Inferior parietal cortex (tissue), 1 donor: ENCODE data around the gene RPL19.
"Not testable (repeated sequence)": the region's sequence is repeated elsewhere in the genome, so short reads cannot be mapped to it uniquely, and the experiment has no call there.

Experiments used
- DNase-seq: peaks from one replicate; pipeline ENCODE4 v3.0.0-alpha.2; 2016; ENCODE audit errors: extremely low spot score

RPL19 gene

DNA sequence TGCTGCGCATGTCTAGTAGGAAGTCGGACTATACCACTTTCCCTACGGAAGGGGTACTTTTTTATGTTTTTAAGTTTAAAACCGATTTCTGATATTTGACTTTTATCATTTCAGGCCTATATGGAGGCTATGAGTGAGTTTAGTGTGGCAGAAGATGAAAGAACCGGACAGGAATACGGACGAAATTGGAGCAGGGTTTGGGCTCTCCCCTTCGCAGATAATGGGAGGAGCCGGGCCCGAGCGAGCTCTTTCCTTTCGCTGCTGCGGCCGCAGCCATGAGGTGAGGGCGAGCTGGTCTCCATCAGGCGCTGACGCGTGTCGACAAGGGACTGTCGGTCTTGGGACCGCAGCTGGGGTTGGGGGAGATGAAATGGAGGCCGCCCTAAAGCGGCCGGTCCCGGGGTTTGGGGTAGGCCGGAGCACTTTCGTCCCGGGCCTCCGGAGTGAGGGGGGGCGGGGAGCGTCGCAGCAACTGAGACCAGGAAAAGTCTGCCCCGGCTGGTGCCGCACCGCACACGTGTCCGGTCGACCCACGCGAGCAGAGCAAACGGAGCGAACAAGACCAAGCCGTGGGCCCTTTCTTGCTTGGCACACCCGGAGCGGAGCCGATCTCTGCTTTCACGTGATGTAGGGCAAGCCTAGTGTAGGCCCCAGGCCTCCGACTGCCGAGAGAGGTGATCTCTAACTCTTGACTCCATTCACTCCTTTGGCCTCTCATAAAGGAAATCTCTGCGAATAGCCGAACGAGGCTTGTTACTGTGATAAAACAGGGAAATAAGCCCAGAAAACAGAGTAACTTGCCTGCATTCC, at the start of gene RPL19:
Gene RPL19, plus strand, starts transcription at position 214 of the 810 bp plus-strand sequence. Its CDS starts 62 bp downstream, at position 276.
- DNase-seq, result peak; percentile 97

DNA sequence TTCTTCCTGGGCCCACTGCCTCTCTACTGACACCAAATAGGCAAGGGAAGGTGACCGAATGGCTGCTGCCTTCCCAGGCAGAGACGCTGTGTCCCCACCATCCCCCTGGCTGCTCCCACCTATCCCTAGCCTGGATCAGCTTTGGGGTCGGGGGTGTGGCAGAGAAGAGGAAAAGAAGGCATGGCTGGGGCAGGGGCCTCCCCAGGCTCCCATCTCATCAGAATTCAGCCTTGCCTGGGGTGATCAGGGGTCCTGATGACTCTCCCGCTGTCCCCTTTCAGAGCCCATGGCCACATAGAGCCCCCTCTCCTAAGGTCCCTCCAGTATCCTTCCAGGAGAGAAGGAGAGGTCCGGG, 49.3 kb upstream of the RPL19 start:
- no peak for DNase-seq

DNA sequence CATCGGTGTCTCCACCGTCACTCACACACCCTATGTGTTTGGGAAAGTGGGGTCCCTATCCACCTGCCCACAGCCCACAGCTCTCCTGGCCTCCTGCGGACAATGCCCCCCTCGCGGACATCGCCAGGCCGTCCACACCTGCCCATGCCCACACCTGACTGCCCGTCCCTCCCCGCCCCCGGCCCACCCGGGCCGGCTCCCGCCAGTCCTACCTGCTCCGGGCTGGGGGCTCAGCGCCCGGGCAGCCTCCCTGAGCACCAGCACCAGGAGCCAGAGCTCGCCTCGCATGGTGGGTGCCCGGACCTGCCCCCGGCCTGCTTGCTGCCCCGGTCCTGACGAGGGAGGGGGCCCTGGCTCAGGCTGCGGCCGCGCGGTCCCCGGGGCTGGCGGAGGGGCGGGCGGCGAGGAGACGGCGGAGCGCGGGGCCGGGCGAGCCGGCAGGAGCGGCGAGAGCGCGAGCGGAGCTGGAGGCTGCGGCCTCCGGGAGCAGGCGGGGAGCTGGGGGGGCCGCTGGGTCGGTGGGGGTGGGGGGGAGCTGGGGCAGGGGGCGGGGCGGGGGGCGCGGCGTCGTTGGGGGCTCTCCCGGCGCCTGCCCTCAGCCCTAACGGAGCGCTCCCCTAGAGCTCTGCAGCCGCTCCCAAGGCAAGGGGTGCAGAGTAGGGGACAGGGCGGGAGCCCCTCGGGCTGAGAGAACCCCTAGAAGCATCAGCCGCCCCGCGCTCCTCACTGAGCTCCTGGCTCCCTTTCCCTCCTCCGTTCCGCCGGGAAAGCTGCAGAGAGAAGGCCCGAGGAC, 48.7 kb upstream of the RPL19 start, which contains the start of gene PLXDC1:
Gene PLXDC1, minus strand, starts transcription at position 488 of the 793 bp plus-strand sequence. Its CDS starts 200 bp downstream, at position 288.
- no peak for DNase-seq

DNA sequence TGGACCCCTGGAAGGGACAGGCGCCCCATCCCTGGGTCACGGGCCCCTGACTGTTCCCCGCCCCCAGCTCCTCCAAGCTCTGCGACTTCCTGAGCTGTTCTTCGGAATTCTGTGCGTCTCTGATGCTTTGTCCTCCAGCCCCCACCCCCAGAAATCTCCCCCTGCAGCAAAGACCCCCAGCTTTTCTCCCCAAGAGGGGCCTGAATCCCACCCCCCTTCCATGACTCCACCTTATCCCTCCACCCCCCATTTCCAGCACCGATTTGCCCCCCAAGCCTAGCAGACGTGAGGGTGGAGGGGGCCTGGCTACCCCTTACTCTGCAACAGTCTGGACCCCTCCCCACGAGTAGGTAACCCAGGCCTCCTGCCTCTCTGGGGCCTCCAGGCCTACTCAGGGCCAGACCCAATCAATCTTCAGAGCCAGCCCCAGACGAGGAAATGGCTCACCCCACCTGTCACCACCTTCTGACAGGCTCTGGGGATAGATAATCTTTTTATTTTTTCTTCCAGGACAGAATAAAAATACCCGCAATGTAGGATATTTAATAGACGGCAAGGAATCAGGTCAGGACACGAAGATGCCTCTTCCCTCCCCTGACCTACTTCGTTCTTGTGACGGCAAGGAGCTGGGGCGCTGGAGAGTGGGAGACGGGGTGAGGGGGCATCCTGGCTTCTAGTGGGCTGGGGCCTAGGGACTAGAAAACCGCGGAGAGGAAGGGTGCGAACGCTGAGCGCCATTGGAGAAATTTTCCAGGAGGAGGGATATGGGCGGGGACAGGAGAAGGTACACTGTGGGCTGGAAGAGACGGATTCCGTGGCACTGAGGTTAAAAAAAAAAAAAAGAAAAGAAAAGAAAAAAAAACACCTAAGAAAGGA, 47.9 kb upstream of the RPL19 start:
- peak; percentile 28 for DNase-seq

DNA sequence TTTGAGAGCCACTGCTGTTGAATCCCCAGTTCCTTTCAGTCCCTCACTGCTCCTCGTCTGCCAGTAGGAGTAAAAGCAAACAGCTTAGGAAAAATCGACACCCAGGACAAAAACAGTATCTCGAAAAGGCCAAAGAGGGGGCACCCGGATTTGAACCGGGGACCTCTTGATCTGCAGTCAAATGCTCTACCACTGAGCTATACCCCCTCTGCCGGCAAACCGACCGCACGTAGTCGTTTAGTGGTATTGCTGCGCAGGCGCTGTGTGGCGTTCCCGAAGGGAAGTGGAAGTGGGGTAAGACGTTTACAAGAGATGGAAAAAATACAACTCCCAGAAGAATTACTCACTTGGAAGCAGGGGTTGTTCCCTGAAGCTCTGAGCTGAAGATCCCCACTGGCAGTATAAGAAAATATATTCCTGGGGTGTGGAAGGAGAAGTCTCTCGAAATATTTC, 46.5 kb upstream of the RPL19 start:
- DNase-seq, result peak; percentile 95

DNA sequence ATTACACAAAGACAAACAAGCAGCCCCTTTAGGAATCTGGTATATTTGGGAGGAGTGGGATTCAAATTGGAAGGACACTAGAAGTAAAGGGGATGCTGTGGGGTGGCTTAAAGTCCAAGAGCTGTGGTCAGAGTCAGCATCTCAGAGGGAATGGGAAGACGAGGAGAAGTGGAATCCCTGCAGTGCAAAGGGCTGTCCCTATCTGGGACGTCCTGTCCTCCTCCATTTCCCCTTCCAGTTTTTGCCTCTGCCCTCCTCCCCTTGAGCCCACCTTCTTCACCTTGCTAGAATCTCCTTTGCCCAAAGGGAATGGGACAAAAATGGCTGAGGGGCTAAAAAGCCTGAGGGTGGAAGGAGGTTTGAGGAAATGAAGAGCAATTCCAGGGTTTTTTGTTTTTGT, 44.4 kb upstream of the RPL19 start:
- no peak for DNase-seq

DNA sequence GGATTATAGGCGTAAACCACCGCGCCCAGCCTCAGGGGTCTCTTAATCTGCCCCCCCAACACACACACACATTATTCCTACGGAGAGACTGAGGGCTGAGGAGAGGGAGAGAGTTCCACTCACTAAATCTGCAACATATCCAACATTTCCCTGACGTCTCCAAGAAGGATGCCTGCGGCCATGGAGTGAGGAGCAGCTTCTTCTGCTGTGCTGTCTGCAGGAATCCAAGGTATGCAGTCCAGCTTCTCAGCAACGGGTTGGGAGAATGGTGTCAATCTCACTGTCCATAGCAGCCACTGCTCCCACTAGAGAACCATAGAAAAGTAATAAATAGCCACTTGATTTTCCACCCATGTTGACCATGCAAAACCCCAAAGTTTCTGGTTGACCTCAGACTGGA, 43.6 kb upstream of the RPL19 start:
- DNase-seq, result no peak

DNA sequence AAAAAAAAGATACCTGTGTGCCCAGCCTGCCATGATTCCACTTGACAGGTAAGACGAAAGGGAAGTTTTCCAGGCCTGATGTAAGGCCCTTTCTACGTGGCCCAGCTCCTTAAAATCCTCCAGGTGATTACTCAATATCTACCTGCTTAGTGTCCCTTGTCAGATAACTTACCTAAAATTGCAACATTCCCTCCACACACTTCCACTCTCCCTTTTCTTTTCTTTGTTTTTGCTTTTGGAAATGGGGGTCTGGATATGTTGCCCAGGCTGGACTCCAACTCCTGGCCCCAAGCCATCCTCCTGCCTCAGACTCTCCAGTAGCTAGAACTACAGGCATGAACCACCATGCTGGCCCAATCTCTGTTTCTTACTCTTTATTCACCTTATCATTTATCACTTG, 41.5 kb upstream of the RPL19 start:
- DNase-seq, result no peak

DNA sequence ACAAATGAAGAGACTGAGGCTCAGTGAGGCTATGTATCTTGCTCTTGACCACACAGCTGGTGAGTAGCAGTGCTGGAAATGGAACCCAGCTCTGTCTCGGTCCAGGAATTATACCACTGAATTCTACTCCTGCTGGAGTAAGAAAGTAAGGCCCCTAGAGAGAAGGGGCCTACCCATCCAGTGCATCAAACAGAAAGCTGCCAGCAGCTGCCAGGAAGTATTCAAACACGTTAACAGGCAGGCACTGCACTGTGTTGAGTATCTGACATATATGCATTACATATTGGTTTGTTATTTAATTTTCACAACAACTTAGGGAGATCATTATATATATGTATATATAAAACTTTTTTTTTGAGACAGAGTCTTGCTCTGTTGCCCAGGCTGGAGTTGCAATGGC, 38.1 kb upstream of the RPL19 start:
- DNase-seq, result no peak

DNA sequence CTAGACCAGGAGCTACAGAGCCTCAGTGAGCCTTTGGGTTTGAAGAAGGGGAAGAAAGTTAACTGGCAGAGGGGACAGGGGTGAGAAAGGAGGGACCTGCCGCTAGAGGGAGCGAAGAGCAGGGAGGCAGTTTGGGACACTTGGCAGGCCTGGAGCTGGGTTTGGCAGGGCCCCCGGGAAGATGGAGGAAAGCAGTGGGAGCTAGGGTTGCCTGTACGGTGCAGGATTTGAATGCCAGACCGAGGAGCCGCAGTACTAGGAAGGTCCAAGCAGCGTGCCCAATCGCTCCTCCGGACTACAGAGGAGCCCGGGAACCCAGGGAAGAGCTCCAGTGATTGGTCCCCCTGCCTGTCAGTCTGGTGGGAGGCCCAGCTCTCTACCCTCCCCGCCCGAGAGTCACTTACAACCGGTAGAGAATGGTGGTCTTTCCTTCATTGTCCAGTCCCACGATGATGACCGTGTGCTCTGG, 35.4 kb upstream of the RPL19 start:
- peak; percentile 50 for DNase-seq

DNA sequence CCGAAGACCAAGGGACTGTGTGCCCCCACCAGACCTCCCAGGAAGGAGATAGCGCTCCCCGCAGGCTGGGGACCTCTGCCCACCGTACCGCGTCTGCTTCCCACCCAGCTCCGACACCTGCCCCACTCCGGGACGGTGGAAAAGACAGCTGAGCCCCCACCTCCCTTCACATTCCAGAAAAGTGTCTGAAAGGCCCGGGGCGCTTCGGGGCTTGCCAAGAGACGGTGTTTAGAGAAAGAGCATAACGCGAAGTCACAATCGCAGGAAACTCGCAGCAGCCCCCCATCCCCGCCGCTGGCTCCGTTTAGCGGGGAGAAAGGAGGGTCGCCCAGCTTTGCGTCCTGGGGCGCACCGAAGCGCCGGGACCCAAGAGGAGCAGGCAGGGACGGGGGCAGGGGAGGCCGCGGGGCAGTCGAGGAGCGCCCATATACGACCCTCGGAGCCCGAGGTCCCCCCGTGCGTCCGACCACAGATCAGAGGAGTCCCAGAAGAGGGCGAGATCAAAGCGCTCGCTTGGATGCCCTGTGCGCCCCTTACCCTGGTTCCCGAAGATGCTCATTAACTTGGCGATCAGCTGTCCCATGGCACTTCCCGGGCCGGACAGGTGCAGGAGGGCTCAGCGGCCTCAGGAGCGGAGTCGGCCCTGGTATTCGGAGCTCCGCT, 34.8 kb upstream of the RPL19 start:
- no peak for DNase-seq

DNA sequence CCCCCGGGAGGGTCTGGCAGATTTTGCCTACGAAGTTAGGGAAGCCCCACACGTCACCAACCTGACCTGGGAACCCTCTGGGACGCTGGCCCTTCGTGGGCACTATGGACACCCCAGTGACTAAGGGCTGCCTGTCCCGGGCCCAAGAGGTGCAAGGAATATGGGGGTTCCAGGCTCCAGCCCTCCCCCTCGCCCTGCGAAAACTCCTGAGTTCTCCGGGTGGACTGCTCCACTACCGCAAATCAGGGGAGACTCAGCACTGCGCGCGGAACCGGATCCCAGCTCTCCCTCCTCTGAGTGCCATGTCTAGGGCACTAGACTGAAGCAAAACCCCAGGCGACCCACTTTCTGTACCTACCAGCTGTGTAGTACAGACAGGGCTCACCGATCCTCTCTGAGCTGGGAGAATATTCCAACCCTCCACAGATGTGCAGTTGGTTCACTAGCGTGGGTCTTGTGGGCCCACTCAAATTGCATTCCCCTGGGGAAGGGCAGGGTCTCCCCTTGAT, 34.2 kb upstream of the RPL19 start, which contains the start of gene ARL5C:
Gene ARL5C, minus strand, starts transcription at position 321 of the 509 bp plus-strand sequence. CDS start 401 bp downstream, outside the sequence.
- no peak for DNase-seq

DNA sequence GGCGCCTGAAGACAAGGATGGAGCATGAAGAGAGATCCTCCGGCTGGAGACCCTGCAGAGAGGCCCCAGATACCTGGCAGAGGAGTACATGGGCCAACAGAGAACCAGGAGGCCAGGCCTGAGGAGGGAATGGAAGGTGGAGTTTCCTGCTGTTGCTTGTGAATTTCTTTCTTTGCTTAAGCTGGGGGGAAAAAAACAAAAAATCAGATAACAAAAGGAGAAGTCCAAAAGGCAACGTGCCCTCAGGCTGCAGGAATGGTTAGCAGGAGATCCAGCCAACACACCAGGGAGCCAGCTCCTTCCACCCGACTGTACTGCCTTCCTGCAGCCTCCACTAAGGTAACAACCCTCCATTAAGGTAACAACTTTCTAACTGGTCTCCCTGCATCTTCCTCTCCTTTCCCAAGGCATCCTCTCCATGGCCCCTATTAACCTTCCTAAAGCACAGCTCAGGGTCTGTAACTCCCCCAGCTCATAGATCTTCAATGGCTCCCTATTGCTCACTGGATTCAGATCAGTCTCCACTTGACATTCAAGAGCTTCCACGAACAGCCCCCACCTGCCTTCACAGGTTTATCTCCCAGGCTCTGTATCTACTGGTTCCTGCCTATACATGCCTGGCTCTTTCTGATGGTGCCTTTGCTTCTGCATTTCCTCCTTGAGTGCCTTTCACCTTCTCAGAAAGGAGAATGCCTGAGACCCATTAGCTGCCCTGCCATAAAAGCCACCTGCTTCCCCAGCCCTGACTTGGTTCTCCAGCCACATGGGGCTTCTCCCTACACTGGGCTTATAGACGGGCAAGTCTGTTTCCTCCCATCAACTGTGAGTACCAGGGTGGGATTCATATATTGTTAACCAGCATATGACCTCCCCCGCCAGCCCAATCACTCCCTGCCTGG, 33.4 kb upstream of the RPL19 start:
- no peak for DNase-seq

DNA sequence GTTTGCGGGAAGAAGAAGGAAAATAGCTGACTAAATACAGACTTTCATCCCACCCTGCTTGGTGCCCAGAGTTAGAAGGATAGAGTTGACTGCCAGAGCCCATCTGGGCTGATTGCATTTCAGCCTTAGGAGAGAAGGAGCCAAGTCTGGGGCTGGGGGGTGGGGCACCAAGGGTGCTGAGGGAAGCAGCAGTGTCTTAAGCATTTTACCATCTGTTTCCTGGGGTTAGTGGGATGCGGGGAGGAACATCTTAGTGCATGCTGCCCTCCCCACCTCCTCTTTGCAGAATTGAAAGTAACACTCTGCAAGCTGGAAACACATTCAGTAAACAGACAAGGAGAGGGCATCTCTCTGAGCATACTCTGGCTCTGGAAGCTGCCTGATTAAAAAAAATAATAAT, 32.6 kb upstream of the RPL19 start:
- DNase-seq, result no peak

DNA sequence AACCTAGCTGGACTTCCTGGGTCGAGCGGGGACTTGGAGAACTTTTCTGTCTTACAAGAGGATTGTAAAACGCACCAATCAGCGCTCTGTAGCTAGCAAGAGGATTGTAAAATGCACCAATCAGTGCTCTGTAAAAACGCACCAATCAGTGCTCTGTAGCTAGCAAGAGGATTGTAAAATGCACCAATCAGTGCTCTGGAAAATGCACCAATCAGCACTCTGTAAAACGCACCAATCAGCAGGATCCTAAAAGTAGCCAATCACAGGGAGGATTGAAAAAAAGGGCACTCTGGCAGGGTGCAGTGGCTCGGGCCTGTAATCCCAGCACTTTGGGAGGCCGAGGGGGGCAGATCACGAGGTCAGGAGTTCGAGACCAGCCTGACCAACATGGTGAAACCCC, 31.6 kb upstream of the RPL19 start:
- not testable (repeated sequence) for DNase-seq

DNA sequence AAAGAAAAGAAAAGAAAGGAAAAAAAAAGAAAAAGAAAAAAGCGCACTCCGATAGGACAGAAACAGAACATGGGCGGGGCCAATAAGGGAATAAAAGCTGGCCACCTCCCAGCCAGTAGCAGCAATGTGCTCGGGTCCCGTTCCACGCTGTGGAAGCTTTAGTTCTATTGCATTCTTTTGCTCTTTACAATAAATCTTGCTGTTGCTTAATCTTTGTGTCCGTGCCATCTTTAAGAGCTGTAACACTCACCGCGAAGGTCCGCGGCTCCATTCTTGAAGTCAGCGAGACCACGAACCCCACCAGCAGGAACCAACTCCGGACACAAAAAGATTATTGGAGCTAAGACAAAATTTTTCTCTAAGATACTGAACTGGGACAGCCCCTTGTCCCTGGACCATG, 31.0 kb upstream of the RPL19 start:
- DNase-seq, result no peak

DNA sequence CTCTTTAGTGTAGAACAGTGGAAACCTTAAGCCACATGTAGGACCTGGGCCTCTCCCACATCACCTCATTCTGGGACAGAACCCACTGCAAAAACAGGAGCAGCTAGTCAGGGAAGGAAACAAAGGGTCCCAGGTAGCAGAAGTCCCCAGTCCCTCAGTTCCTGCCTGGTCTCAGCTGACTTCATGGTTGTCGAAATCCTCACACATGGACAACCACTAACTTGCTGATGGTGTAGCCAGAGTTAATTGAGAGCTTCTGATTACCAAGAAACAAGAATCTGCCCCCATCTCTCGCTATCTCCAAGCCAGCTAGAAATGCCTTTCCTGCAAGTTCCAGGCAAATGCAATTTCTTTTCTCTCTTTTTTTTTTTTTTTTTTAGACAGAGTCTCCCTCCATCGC, 30.6 kb upstream of the RPL19 start:
- no peak for DNase-seq

DNA sequence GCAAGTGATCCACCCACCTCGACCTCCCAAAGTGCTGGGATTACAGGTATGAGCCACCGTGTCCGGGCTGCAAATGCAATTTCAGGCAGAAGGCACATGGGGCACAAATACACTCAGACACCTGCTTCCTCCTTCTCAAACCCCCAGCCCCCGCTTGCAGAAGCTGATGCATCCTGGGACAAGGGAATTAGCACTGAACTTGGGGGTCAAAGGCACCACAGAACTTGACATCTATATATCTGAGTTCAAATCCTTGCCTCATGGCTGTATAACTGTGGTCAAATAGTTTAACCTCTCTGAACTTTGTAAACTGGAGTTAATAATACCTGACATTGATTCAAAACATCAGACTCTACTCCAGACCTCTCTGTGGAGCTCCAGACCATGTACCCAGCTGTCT, 30.0 kb upstream of the RPL19 start:
- DNase-seq, result no peak

DNA sequence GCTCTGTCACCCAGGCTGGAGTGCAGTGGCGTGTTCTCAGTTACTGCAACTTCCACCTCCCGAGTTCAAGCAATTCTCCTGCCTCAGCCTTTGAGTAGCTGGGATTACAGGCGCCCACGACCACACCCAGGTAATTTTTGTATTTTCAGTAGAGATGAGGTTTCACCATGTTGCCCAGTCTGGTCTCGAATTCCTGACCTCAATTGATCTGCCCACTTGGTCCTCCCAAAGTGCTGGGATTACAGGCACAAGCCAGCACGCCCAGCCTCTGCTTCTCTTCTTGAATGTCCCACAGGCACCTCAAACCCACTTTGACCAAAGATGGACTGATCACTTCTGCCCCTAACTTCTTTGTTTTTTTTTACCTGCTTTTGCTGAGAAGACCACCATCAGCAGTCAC, 29.5 kb upstream of the RPL19 start:
- no peak for DNase-seq

DNA sequence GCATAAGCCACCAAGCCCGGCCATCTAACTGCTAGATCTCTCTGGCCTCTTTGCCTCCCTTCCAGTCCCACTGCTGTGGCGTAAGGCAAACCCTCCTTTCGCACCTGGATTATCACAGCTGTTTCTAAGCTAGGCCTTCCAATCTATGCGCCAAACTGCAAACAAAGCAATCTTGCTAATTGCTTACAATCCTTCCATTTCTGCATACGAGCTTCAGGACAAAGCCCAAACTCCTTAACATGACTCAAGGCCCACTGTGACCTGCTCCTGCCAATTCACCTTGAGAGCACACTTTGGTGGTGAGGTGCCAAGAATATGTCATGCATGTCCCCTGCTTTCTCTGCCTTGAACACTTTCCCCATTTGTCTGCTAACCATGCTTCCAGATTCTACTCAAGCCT, 28.1 kb upstream of the RPL19 start:
- no peak for DNase-seq
